ENCODE measurements around the gene RNU4-1. TPM values are rescaled to one million over a fixed set of nuclear protein-coding genes. Genes with fewer than 3 reads are reported as not detected.
"Not testable (repeated sequence)": the region's sequence is repeated elsewhere in the genome, so short reads cannot be mapped to it uniquely, and the experiment has no call there.

The RNU4-1 gene
- total RNA-seq, 1 experiment from 2014 or later = under 0.01 TPM

- peak overlapping the region; percentile 77 for H3K27ac ChIP-seq (ENCODE audit: low read length)
- ChIA-PET POLR2A (ENCODE audit: unreplicated experiment) (interaction anchor here (1.0 to 1.4 kb wide), 5 partner anchors 8 to 56 kb away, joined by 6 to 18 read pairs (median 8); partner anchors contain the start of genes PXN, RNU4-2 and RPLP0), CTCF (interaction anchor here (0.6 to 1.5 kb wide), 7 partner anchors 8 to 56 kb away, joined by 3 to 18 read pairs (median 6); partner anchors contain the start of genes PXN and RPLP0)
- DNase-seq = peak; percentile 89
- peak; percentile 68 for ATAC-seq
- peak overlapping the region; percentile 16 for H3K9ac ChIP-seq (ENCODE audit: low read length)
- H3K4me1 ChIP-seq (ENCODE audit: insufficient read depth, low read length) = peaks cover 64% of the 10 kb centered on the region
- peak overlapping the region; percentile 46 for H3K4me3 ChIP-seq (ENCODE audit: low read length)
- H3K4me2 ChIP-seq (ENCODE audit: low read length) = peak overlapping the region; percentile 74
- peaks cover 100% of the 10 kb centered on the region for H3K79me2 ChIP-seq (ENCODE audit: low read length)
- H3K9me2 ChIP-seq (replicated peaks; ENCODE audit: low read length) = no peaks in the 10 kb centered on the region
- intact Hi-C loops (cut with micrococcal nuclease) = no loop called here
- TF ChIP-seq EZH2 (IDR thresholded peaks at IDR 0.05; ENCODE audit: low read length, unreplicated experiment) (no peak), CTCF (conservative IDR thresholded peaks at IDR 0.05; ENCODE audit: low read depth, low read length) (0 out of 2 replicates have a peak, but pooled peaks have one; percentile 28)
- H3F3A ChIP-seq (ENCODE audit: low read length, unreplicated experiment) = peaks cover 10% of the 10 kb centered on the region
- H4K20me1 ChIP-seq (ENCODE audit: low read length) = peaks cover 63% of the 10 kb centered on the region
- BruUV-seq (replicated peaks) = TSS peak; percentile 23
- no peaks in the 10 kb centered on the region for H3K9me3 ChIP-seq (ENCODE audit: low read length)
- no peaks in the 10 kb centered on the region for H3K27me3 ChIP-seq (ENCODE audit: low read length)
- peaks cover 51% of the 10 kb centered on the region for H3K36me3 ChIP-seq (ENCODE audit: low read depth, low read length)
- H2AFZ ChIP-seq (ENCODE audit: low read length) = no peak overlapping the region
These were observed 35.8 kb downstream of the RNU4-1 start for GRCh38 chr12:120257041-120257821.

DNA sequence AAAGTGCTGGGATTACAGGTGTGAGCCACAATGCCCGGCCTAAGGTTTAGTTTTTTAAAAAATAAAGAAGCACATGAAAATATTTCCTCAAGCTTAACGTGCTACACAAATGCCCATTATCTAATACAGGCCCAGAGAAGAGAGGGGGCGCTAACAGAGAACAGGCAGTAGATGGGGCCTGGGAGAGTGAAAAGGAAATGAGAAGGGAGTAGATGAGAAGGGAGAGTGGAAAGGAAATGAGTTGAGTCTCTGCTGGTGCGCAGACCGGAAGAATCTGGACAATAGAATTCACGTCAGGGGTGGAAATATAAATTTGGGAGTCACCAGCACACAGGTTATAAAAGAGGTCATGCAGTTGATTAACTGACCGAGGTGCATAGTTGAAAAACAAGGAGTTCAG is 38.2 kb downstream of the RNU4-1 start:
- H3F3A ChIP-seq (ENCODE audit: low read length, unreplicated experiment) = peaks cover 10% of the 10 kb centered on the region
- DNase-seq = no peak
- H2AFZ ChIP-seq (ENCODE audit: low read length) = no peak overlapping the region
- no peak overlapping the region for H3K27ac ChIP-seq (ENCODE audit: low read length)
- ChIA-PET POLR2A (ENCODE audit: unreplicated experiment) (interaction anchor here (0.6 kb wide), 1 partner anchor 24 kb away, joined by 3 read pairs; no protein-coding TSS in a partner anchor), CTCF (no interaction called here)
- intact Hi-C loops (cut with micrococcal nuclease) = no loop called here
- H3K27me3 ChIP-seq (ENCODE audit: low read length) = no peaks in the 10 kb centered on the region
- peaks cover 51% of the 10 kb centered on the region for H3K36me3 ChIP-seq (ENCODE audit: low read depth, low read length)
- no peaks in the 10 kb centered on the region for H3K9me2 ChIP-seq (replicated peaks; ENCODE audit: low read length)
- H3K9ac ChIP-seq (ENCODE audit: low read length) = no peak overlapping the region
- TF ChIP-seq EZH2phosphoT487 (IDR thresholded peaks at IDR 0.05; ENCODE audit: borderline replicate concordance, low read length) (no peak), CTCF (conservative IDR thresholded peaks at IDR 0.05; ENCODE audit: low read depth, low read length) (0 out of 2 replicates have a peak, but pooled peaks have one; percentile 11)
- peaks cover 100% of the 10 kb centered on the region for H3K79me2 ChIP-seq (ENCODE audit: low read length)
- peaks cover 59% of the 10 kb centered on the region for H3K4me1 ChIP-seq (ENCODE audit: insufficient read depth, low read length)
- H3K9me3 ChIP-seq (ENCODE audit: low read length) = no peaks in the 10 kb centered on the region
- BruUV-seq (replicated peaks) = no TSS peak
- peaks cover 74% of the 10 kb centered on the region for H4K20me1 ChIP-seq (ENCODE audit: low read length)
- H3K4me2 ChIP-seq (ENCODE audit: low read length) = no peak overlapping the region
- ATAC-seq = no peak
- H3K4me3 ChIP-seq (ENCODE audit: low read length) = no peak overlapping the region

DNA sequence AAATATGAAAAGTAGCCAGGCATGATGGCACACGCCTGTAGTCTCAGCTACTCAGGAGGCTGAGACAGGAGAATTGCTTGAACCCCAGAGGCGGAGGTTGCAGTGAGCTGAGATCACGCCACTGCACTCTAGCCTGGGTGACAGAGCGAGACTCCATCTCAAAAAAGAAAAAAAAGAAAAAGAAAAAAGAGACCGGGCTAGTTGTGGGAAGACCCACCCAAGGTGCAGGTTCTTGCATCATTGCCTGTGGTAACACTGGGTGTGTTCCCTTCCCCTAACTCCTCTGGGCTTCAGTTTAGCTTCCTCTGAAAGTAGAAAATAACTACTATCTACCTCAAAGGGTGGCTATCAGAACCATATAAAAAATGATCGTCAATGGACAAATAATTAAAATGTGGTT is 39.7 kb downstream of the RNU4-1 start:
- H3K36me3 ChIP-seq (ENCODE audit: low read depth, low read length) = peaks cover 55% of the 10 kb centered on the region
- H2AFZ ChIP-seq (ENCODE audit: low read length); H3K4me2 ChIP-seq (ENCODE audit: low read length); H3K27ac ChIP-seq (ENCODE audit: low read length); H3K9me3 ChIP-seq (ENCODE audit: low read length); H3K27me3 ChIP-seq (ENCODE audit: low read length); BruUV-seq (replicated peaks); ATAC-seq; H3K9me2 ChIP-seq (replicated peaks; ENCODE audit: low read length); intact Hi-C loops (cut with micrococcal nuclease); H3K4me3 ChIP-seq (ENCODE audit: low read length); CTCF ChIA-PET; DNase-seq; H3K9ac ChIP-seq (ENCODE audit: low read length); H3F3A ChIP-seq (ENCODE audit: low read length, unreplicated experiment): not testable (repeated sequence)
- POLR2A ChIA-PET (ENCODE audit: unreplicated experiment) = interaction anchor here (0.7 kb wide), 1 partner anchor 13 kb away, joined by 6 read pairs; no protein-coding TSS in a partner anchor
- H3K79me2 ChIP-seq (ENCODE audit: low read length) = peaks cover 100% of the 10 kb centered on the region
- peaks cover 57% of the 10 kb centered on the region for H3K4me1 ChIP-seq (ENCODE audit: insufficient read depth, low read length)
- peaks cover 79% of the 10 kb centered on the region for H4K20me1 ChIP-seq (ENCODE audit: low read length)

All from PC-3 (cell line).